DMS79 treated with DMSO at 0.1 percent for 48 hours (cell line): ENCODE data around the gene JUNB.

ENCODE experiments used
- DNase-seq: peaks from one replicate; lab custom pipeline; 2025; lab: John Stamatoyannopoulos, UW

Gene JUNB

DNA sequence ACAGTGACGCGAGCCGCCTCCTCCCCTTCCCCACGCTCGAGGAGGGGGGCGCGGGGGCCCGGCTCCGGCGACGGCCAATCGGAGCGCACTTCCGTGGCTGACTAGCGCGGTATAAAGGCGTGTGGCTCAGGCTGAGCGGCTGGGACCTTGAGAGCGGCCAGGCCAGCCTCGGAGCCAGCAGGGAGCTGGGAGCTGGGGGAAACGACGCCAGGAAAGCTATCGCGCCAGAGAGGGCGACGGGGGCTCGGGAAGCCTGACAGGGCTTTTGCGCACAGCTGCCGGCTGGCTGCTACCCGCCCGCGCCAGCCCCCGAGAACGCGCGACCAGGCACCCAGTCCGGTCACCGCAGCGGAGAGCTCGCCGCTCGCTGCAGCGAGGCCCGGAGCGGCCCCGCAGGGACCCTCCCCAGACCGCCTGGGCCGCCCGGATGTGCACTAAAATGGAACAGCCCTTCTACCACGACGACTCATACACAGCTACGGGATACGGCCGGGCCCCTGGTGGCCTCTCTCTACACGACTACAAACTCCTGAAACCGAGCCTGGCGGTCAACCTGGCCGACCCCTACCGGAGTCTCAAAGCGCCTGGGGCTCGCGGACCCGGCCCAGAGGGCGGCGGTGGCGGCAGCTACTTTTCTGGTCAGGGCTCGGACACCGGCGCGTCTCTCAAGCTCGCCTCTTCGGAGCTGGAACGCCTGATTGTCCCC lies at the start of gene JUNB:
JUNB (plus strand) TSS at position 142 of the 706 bp plus-strand sequence; CDS start at position 428, 286 bp downstream.
- DNase-seq: peak; percentile 90

GRCh38 chr19:12745166-12745897 lies 46.0 kb upstream of the JUNB start:
- DNase-seq: peak; percentile 84

DNA sequence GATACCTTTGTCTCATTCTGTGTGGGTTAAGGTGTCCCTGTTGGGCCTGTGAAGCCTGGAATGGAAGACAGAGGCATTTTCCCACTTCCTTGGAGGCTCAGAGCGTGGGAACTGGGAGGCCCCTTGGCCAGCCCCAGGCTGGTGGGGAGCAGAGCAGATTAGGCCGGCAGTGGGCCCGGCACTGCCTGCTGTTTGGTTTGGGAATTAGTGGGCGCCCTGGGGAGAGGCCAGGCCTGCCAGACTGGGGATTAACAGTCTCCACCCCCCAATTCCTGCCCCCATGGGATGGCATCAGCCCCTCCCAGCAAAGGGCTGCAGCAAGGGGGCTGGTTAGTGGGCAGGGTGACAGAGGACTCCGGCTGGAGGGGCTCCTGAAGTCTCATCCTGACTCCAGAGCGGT lies 42.8 kb upstream of the JUNB start:
- no peak for DNase-seq

- peak; percentile 33 for DNase-seq
These were observed 41.3 kb upstream of the JUNB start for GRCh38 chr19:12749938-12750521.

DNA sequence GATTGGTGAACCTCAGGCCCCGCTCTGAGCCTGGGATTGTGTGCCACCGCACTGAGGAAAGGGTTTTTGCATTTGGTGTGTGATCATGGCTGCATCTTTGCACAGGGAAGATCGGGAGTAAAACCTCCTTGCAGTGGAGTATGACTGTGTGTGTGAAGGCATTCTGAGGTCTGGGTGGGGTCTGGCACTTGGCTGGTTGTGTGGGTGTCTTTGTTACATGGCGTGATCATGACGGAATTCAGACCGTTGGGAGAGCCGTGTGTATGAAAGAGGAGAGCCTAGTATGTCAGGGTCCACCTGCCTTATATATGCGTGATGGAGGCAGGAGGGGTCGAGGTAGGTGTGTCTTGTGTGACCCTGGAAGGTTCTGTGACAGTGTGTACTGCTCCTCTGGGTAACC lies 40.4 kb upstream of the JUNB start:
- DNase-seq: no peak

- no peak for DNase-seq
These were observed 39.7 kb upstream of the JUNB start, which contains the start of gene BEST2 for GRCh38 chr19:12751635-12752034. BEST2 (plus strand) TSS chr19:12751791; CDS start chr19:12752593, 802 bp downstream.

DNA sequence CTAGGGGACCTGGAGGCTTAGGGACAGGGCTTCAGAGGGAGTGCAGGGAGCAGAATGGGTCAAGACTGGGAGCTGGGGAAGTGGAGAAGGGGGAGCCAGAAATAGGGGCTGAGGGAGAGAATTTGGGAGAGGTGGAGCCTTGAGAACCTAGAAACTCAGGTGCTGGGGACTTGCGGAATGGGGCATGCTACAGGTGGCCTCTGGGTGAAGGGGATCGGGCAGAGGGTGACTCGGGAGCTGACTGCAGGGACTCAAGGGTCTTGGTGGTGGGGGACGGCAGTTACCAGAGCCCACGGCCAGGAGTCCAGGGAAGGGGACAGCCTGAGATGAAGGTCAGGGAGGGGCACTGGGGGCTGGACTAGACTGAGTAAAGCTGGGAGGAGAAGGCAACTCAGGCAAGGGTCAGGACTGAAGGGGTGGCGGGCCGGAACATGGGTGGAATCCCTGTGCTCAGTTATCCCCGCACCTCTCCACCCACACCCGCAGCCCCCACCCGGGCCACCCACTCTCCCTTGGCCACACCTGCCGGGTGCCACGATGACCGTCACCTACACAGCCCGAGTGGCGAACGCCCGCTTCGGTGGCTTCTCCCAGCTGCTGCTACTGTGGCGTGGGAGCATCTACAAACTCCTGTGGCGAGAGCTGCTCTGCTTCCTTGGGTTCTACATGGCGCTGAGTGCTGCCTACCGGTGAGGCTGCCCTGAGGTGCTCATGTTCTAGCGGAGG lies 39.1 kb upstream of the JUNB start:
- DNase-seq: no peak

- no peak for DNase-seq
These were observed 36.7 kb upstream of the JUNB start for GRCh38 chr19:12754465-12755196.

GRCh38 chr19:12756150-12756883 lies 35.0 kb upstream of the JUNB start:
- no peak for DNase-seq

DNA sequence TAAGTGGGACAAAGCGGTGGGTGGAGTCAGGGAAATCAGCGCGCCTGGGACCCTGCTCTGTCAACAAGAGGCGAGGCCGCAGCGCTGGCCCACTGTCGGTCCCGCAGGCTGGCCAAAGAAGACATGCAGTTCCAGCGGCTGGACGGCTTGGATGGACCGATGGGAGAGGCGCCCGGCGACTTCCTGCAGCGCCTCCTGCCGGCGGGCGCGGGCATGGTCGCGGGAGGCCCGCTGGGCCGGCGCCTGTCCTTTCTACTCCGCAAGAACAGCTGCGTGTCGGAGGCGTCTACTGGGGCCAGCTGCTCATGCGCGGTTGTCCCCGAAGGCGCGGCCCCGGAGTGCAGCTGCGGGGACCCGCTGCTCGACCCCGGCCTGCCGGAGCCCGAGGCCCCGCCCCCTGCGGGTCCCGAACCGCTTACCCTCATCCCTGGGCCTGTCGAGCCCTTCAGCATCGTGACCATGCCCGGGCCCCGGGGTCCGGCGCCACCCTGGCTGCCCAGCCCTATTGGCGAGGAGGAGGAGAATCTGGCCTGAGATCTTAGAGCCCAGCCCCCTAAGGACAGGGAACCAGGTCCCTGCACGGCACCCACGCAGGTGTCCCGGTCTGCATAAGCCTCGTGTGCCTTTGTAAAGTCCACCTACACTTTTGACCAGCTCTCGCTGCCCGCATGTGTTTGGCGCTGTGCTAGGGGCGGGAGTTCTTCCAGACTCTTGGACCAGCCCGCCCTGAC lies 33.6 kb upstream of the JUNB start:
- peak; percentile 76 for DNase-seq

GRCh38 chr19:12759686-12760085 lies 31.6 kb upstream of the JUNB start:
- DNase-seq: no peak

DNA sequence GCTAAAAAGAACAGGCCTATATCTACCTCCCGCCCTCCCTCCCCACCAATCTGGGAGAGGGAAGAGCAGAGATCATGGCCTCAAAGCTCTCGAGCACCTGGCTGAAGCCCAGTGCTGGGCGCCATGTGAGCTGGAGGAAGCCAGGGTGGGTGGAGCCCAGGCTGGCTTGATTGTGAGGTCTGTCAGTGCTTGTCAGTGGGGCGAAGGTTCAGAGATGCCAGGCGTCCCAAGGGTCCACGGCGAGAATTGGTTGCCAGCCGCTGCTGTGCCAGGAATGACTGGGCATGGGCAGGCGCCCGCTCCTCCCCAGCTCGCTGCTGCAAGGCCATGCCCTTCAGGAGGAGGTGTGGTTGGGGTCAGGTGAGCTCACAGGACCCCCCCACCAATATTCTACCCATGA lies 28.2 kb upstream of the JUNB start:
- DNase-seq: no peak

DNA sequence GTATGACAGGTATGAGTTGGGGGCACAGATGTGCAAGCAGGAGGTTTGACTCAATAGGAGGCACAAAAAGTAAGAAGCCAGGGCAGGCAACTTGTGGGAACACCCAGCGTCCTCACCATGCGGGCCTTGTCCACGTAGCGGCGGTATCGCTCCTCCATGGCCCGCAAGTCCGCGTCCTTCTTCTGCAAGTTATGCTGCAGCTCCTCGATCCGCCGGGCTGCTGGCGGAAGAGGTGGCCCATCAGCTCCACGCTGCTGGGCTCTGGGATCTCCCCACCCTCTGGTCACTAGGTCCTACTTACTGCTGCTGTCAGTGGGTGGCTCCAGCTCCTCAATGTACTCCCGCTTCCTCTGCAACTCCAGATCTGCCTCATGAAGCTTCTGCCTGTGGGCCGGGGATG lies 26.6 kb upstream of the JUNB start:
- DNase-seq: no peak

- DNase-seq: no peak
These were observed 25.2 kb upstream of the JUNB start for GRCh38 chr19:12766051-12766521.

DNA sequence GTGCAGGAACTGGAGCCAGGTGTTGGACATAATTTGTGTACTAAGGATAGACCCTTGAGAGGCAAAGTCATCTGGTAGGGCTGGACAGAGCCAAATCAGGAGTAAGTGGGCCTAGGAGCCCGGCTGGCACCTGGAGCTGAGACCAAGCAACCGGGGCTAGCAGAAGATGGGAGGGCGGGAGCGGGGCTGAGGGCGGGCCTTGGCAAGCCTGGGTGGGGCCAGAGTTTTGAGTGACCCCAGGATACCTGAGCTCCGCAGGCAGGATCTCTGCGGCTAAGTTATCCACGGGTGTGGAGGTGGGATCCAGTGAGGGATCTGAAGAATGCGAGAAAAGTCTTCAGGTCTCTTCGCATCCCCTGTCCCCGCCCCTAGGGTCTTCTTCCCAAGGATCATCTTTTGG lies 24.1 kb upstream of the JUNB start:
- DNase-seq: no peak

DNA sequence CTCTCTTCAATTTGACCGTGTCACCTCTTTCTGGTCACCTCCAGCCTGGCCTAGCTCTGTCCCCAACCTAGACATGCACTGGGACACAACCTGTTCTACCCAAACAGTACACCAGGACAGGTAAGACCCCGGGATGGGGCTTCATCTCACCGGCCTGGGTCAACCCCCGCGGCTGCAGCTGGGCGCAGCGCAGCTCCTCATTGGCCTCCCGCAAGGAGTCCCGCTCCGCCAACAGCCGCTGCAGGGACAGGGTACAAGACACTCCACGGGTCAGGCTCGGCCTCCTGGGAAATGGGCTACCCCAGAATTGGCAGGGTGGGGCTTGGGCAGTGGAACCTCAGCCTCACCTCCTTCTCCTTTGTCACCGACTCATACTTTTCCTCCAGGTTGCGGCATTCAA lies 23.6 kb upstream of the JUNB start:
- DNase-seq: no peak

GRCh38 chr19:12769689-12770088 lies 21.6 kb upstream of the JUNB start:
- DNase-seq: no peak

- no peak for DNase-seq
These were observed 20.4 kb upstream of the JUNB start for GRCh38 chr19:12770922-12771321.

DNA sequence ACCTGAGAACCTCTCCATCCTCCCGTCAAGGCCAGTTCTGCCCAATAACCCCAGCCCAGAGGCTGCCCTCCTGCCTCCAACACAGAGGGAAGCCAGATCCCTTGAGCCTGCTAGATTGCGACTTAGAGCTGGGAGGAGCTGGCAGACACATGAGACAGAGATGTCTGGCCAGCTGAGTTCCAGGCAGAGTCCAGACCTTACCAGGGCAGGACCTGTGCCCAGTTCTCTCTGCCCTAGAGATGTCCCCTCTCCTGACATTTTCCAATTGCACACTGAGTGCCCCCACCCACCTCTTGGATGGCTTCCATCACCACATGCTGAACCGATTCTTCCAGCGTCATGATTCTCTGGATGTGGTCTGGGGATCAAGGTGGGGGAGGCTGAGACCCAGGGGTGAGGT lies 19.0 kb upstream of the JUNB start:
- no peak for DNase-seq

DNA sequence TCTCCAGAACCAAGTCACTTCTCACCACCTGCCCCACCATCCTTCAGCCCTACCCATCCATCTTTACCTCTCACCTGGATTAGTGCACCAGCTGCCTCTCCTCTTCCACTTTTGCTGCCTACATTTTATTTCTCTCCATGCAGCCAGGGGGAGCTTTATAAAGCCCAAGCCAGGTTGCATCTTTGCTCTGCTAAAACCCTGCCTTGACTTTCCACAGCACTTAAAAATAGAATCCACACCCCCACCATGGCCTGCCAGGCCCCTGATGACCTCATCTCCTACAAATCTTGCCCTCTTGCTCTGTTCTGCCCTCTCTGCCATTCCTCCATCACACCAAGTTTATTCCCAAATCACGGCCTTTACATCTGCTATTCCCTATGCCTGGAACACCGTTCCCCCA lies 17.7 kb upstream of the JUNB start:
- no peak for DNase-seq
